ENCODE results near the gene DDX55.

Gene DDX55

GRCh38 chr12:123657211-123657610 lies 55.3 kb downstream of the DDX55 start:
- TF ChIP-seq OSR1 (CRISPR knock-in tag; IDR thresholded peaks at IDR 0.05): no peak
- TF ChIP-seq ZNF565 (CRISPR knock-in tag; conservative IDR thresholded peaks at IDR 0.05; ENCODE audit: low read depth): no peak
- TF ChIP-seq ISL1 (CRISPR knock-in tag; IDR thresholded peaks at IDR 0.05): no peak
- TF ChIP-seq ZC3H10 (CRISPR knock-in tag; IDR thresholded peaks at IDR 0.05): no peak
- TF ChIP-seq ESRRG (CRISPR knock-in tag; IDR thresholded peaks at IDR 0.05): no peak
- no peak for TF ChIP-seq PPARA (CRISPR knock-in tag; IDR thresholded peaks at IDR 0.05; ENCODE audit: borderline replicate concordance)
- TF ChIP-seq TCF4 (CRISPR knock-in tag; IDR thresholded peaks at IDR 0.05; ENCODE audit: borderline replicate concordance): no peak
- no peak for TF ChIP-seq SNAI2 (CRISPR knock-in tag; IDR thresholded peaks at IDR 0.05)
- no peak for TF ChIP-seq ARNTL (CRISPR knock-in tag; IDR thresholded peaks at IDR 0.05; ENCODE audit: borderline replicate concordance, low read depth)
- TF ChIP-seq PATZ1 (CRISPR knock-in tag; IDR thresholded peaks at IDR 0.05; ENCODE audit: borderline replicate concordance): no peak
- TF ChIP-seq TSHZ2 (CRISPR knock-in tag; IDR thresholded peaks at IDR 0.05): no peak
- TF ChIP-seq ZFP3 (CRISPR knock-in tag; IDR thresholded peaks at IDR 0.05): no peak
- TF ChIP-seq TOX (CRISPR knock-in tag; IDR thresholded peaks at IDR 0.05; ENCODE audit: borderline replicate concordance): no peak
- TF ChIP-seq ZFP30 (CRISPR knock-in tag; IDR thresholded peaks at IDR 0.05): no peak

GRCh38 chr12:123659996-123660727 lies 58.3 kb downstream of the DDX55 start:
- no peak for TF ChIP-seq PPARA (CRISPR knock-in tag; IDR thresholded peaks at IDR 0.05; ENCODE audit: borderline replicate concordance)
- TF ChIP-seq ISL1 (CRISPR knock-in tag; IDR thresholded peaks at IDR 0.05): peak; percentile 27; the same call in 1 of the 2 replicates
- ATAC-seq: peak; percentile 87

More at GRCh38 chr12:123657211-123657610, 55.3 kb downstream of the DDX55 start:
- ATAC-seq: no peak

- TF ChIP-seq ESRRG (CRISPR knock-in tag; IDR thresholded peaks at IDR 0.05) (no peak), ZNF8 (CRISPR knock-in tag; IDR thresholded peaks at IDR 0.05) (no peak), PPARA (CRISPR knock-in tag; IDR thresholded peaks at IDR 0.05; ENCODE audit: borderline replicate concordance) (no peak), ISL1 (CRISPR knock-in tag; IDR thresholded peaks at IDR 0.05) (no peak), OSR1 (CRISPR knock-in tag; IDR thresholded peaks at IDR 0.05) (no peak), SNAI2 (CRISPR knock-in tag; IDR thresholded peaks at IDR 0.05) (no peak), BACH2 (CRISPR knock-in tag; IDR thresholded peaks at IDR 0.05; ENCODE audit: borderline replicate concordance) (no peak), TCF4 (CRISPR knock-in tag; IDR thresholded peaks at IDR 0.05; ENCODE audit: borderline replicate concordance) (no peak), TSHZ2 (CRISPR knock-in tag; IDR thresholded peaks at IDR 0.05) (no peak), ARNTL (CRISPR knock-in tag; IDR thresholded peaks at IDR 0.05; ENCODE audit: borderline replicate concordance, low read depth) (no peak), RARB (CRISPR knock-in tag; IDR thresholded peaks at IDR 0.05) (no peak), POU6F1 (CRISPR knock-in tag; IDR thresholded peaks at IDR 0.05; ENCODE audit: borderline replicate concordance, low read depth) (no peak), CSRNP3 (CRISPR knock-in tag; IDR thresholded peaks at IDR 0.05) (no peak)
- ATAC-seq: no peak
Observed at GRCh38 chr12:123667771-123668170, 65.9 kb downstream of the DDX55 start.
